ENCODE data around the gene ETDB.

DNA sequence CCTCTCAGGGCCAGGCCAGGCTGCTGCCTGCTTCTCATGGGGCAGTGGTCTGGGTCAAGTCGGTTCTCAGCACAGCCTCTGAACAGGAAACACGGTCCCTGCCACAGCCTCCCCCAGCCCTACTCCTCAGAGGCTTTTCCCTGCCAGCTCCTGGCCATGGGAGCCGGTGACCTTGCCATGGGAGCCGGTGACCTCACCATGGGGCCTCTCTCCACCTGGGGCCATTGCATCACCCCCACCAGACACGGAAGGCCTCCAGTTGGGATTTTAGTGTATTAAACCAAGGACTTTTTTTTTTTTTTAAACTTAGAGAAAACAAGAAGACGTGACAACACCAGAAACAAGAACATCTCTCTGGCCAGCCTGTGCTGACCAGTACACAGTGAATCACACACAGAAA, 25.6 kb downstream of the ETDB start:
- no peak for TF ChIP-seq CTCF (IDR thresholded peaks at IDR 0.05; ENCODE audit: low read depth, low read length, missing input control)
- TF ChIP-seq YY1 (IDR thresholded peaks at IDR 0.05), result no peak
- no peak for TF ChIP-seq EGR1 (IDR thresholded peaks at IDR 0.05; ENCODE audit: low read depth in 2 of 2)
- no peak for TF ChIP-seq REST (IDR thresholded peaks at IDR 0.05)
- TF ChIP-seq, protein P1, sequence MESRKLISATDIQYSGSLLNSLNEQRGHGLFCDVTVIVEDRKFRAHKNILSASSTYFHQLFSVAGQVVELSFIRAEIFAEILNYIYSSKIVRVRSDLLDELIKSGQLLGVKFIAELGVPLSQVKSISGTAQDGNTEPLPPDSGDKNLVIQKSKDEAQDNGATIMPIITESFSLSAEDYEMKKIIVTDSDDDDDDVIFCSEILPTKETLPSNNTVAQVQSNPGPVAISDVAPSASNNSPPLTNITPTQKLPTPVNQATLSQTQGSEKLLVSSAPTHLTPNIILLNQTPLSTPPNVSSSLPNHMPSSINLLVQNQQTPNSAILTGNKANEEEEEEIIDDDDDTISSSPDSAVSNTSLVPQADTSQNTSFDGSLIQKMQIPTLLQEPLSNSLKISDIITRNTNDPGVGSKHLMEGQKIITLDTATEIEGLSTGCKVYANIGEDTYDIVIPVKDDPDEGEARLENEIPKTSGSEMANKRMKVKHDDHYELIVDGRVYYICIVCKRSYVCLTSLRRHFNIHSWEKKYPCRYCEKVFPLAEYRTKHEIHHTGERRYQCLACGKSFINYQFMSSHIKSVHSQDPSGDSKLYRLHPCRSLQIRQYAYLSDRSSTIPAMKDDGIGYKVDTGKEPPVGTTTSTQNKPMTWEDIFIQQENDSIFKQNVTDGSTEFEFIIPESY (IDR thresholded peaks at IDR 0.05), result no peak
- TF ChIP-seq, protein P2, sequence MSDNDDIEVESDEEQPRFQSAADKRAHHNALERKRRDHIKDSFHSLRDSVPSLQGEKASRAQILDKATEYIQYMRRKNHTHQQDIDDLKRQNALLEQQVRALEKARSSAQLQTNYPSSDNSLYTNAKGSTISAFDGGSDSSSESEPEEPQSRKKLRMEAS (IDR thresholded peaks at IDR 0.05), result no peak
- no peak for TF ChIP-seq JUND (IDR thresholded peaks at IDR 0.05)
- TF ChIP-seq SP1 (IDR thresholded peaks at IDR 0.05), result no peak
- TF ChIP-seq GABPA (IDR thresholded peaks at IDR 0.05 in 1 of 2, conservative IDR thresholded peaks at IDR 0.05 in 1 of 2), result no peak
- TF ChIP-seq, protein P3, sequence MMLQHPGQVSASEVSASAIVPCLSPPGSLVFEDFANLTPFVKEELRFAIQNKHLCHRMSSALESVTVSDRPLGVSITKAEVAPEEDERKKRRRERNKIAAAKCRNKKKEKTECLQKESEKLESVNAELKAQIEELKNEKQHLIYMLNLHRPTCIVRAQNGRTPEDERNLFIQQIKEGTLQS (IDR thresholded peaks at IDR 0.05), result no peak
- TF ChIP-seq RAD21 (IDR thresholded peaks at IDR 0.05), result no peak
- no peak for TF ChIP-seq FOXA1 (IDR thresholded peaks at IDR 0.05)
- TF ChIP-seq TAF1 (conservative IDR thresholded peaks at IDR 0.05), result no peak
- no peak for TF ChIP-seq HNF4A (conservative IDR thresholded peaks at IDR 0.05)
